Neural cell (in vitro differentiated cells): ENCODE measurements around the gene HBE1.

Experiments
- EP300 ChIP-seq: fragments of 450-650 bp; conservative IDR thresholded peaks from 2 replicates; pipeline ENCODE4 v1.6.1; 2014; ENCODE audit warnings: antibody characterized with exemption, mild to moderate bottlenecking, moderate library complexity; ENCODE audit not compliant: poor library complexity, severe bottlenecking
- EZH2 ChIP-seq: fragments of 200-600, 300-800 bp; shearing (Covaris generic), sonication (generic); IDR thresholded peaks from 2 replicates; pipeline ENCODE4 v1.6.1; 2014; ENCODE audit warnings: antibody characterized with exemption, low read length, borderline replicate concordance, mild to moderate bottlenecking; ENCODE audit not compliant: insufficient read depth, poor library complexity, severe bottlenecking
- MXI1 ChIP-seq: fragments of 450-650 bp; conservative IDR thresholded peaks from 2 replicates; pipeline ENCODE4 v1.6.1; 2014; ENCODE audit warnings: antibody characterized with exemption, mild to moderate bottlenecking; ENCODE audit not compliant: poor library complexity, severe bottlenecking
- POLR2AphosphoS5 ChIP-seq: IDR thresholded peaks from 2 replicates; pipeline ENCODE4 v1.6.1; 2012
- RAD21 ChIP-seq: fragments of 450-650 bp; conservative IDR thresholded peaks from 2 replicates; pipeline ENCODE4 v1.6.1; 2014; ENCODE audit warnings: antibody characterized with exemption, mild to moderate bottlenecking, moderate library complexity
- REST ChIP-seq: IDR thresholded peaks from 2 replicates; pipeline ENCODE4 v1.6.1; 2012; ENCODE audit warnings: borderline replicate concordance
- SMC3 ChIP-seq: fragments of 450-650 bp; conservative IDR thresholded peaks from 2 replicates; pipeline ENCODE4 v1.6.1; 2014; ENCODE audit warnings: antibody characterized with exemption, mild to moderate bottlenecking, moderate library complexity; ENCODE audit not compliant: poor library complexity
- TAF1 ChIP-seq: IDR thresholded peaks from 2 replicates; pipeline ENCODE4 v1.6.1; 2012; ENCODE audit warnings: low read depth
- TF ChIP-seq, protein P1 (sequence below): fragments of 450-650 bp; IDR thresholded peaks from 2 replicates; pipeline ENCODE4 v1.5.1; 2014; ENCODE audit warnings: antibody characterized with exemption, mild to moderate bottlenecking, moderate library complexity; ENCODE audit not compliant: poor library complexity, severe bottlenecking

GRCh38 chr11:5288108-5288905 lies 18.6 kb upstream of the HBE1 start:
- no peak for TF ChIP-seq EP300
- TF ChIP-seq, protein P1, sequence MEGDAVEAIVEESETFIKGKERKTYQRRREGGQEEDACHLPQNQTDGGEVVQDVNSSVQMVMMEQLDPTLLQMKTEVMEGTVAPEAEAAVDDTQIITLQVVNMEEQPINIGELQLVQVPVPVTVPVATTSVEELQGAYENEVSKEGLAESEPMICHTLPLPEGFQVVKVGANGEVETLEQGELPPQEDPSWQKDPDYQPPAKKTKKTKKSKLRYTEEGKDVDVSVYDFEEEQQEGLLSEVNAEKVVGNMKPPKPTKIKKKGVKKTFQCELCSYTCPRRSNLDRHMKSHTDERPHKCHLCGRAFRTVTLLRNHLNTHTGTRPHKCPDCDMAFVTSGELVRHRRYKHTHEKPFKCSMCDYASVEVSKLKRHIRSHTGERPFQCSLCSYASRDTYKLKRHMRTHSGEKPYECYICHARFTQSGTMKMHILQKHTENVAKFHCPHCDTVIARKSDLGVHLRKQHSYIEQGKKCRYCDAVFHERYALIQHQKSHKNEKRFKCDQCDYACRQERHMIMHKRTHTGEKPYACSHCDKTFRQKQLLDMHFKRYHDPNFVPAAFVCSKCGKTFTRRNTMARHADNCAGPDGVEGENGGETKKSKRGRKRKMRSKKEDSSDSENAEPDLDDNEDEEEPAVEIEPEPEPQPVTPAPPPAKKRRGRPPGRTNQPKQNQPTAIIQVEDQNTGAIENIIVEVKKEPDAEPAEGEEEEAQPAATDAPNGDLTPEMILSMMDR = no peak
- TF ChIP-seq TAF1 = no peak
- TF ChIP-seq EZH2 = no peak
- TF ChIP-seq RAD21 = no peak
- TF ChIP-seq SMC3 = no peak
- TF ChIP-seq POLR2AphosphoS5 = no peak
- no peak for TF ChIP-seq REST
- TF ChIP-seq MXI1 = no peak
